Measurements from ENCODE around the gene PDE4B. TPM values are rescaled to one million over a fixed set of nuclear protein-coding genes. Genes with fewer than 3 reads are reported as not detected.
A peak's percentile ranks its signal among the peaks of the same experiment; 100 is the strongest.

Gene PDE4B
- total RNA-seq (2011; cell fraction: chromatin; rRNA removed; ENCODE audit: low replicate concordance), result 1.0 TPM in 1 of 2 replicates, not detected in the other
- not detected in 2 replicates for total RNA-seq (2011; cell fraction: nucleolus; rRNA removed)
- total RNA-seq (2011; cell fraction: nucleoplasm; rRNA removed), result not detected in 2 replicates
- total RNA-seq (2014; rRNA removed), result not detected in 2 replicates
- total RNA-seq (2014; rRNA removed; fragmentation: Illumina TruSeq; extraction: Trizol), result not detected in 2 replicates
- not detected in 2 replicates for total RNA-seq (2015; rRNA removed; fragmentation: Illumina TruSeq; extraction: Trizol)
- 0.07 and 0.09 TPM in 2 replicates for total RNA-seq (2021)
- not detected in 2 replicates for polyA plus RNA-seq (2011; rRNA removed)
- not detected in 2 replicates for polyA plus RNA-seq (2011; cell fraction: cytosol; rRNA removed)
- polyA plus RNA-seq (2011; cell fraction: nucleus; rRNA removed), result not detected in 2 replicates
- polyA plus RNA-seq (2012), result not detected in 2 replicates
- not detected in 2 replicates for polyA plus RNA-seq (2014; fragmentation: Illumina TruSeq; extraction: Trizol)
- polyA plus RNA-seq (2014; fragmentation: Nextera tagmentation; extraction: Ambion mirVana), result not detected
- not detected in 2 replicates for polyA plus RNA-seq (2014; rRNA removed)
- polyA minus RNA-seq (2011; rRNA and poly(A)+ RNA removed), result not detected in 2 replicates
- polyA minus RNA-seq (2011; cell fraction: cytosol; rRNA and poly(A)+ RNA removed), result not detected in 2 replicates
- not detected in 2 replicates for polyA minus RNA-seq (2011; cell fraction: nucleus; rRNA and poly(A)+ RNA removed)
- percentile 5 among the genes with signal in this experiment for Bru-seq, nascent RNA
- percentile 6 among the genes with signal in this experiment for BruChase-seq, experiment 1, labeled RNA remaining after a 2-hour chase
- BruChase-seq, experiment 2, labeled RNA remaining after a 6-hour chase, result percentile 9 among the genes with signal in this experiment
- long read RNA-seq, experiment 1, partial matches to known transcripts, result 0 of 1 reads
- long read RNA-seq, experiment 1, other reads (novel, unspliced or antisense), result 1 of 1 reads
- long read RNA-seq, experiment 2, result 0 reads
- long read RNA-seq, experiment 3, result 0 reads

- H3K4me3 ChIP-seq, result no peak within 1 kb of the TSS
- H3K4me1 ChIP-seq (replicated peaks in 1 of 2; ENCODE audit: control insufficient read depth in 2 of 2, insufficient read depth in 2 of 2, low read length in 2 of 2), result peaks cover 0 to 6% of the 10 kb centered on the region in 2 experiments; a peak in 1 of 5 replicates
- WGBS (ENCODE audit: insufficient coverage, low coverage, missing lambda C conversion rate), result 3% methylated on average over 27 of the region's 67 CpGs
- no peaks in the 10 kb centered on the region for H3K9me1 ChIP-seq (ENCODE audit: control insufficient read depth, insufficient read depth, low read length)
- no peaks in the 10 kb centered on the region for H3K9me3 ChIP-seq (replicated peaks; ENCODE audit: control insufficient read depth, insufficient read depth, low read depth, low read length)
- no peak for ATAC-seq
- H3K27me3 ChIP-seq (ENCODE audit: control insufficient read depth in 2 of 2, insufficient read depth in 2 of 2, low read length in 2 of 2), result peaks cover 2 to 29% of the 10 kb centered on the region in 2 experiments; a peak in 4 of 5 replicates
- no peak within 1 kb of the TSS for H3K4me2 ChIP-seq (ENCODE audit: insufficient read depth, low read length)
- TF ChIP-seq ZNF655 (CRISPR knock-in tag; IDR thresholded peaks at IDR 0.05), result no peak
- no peak for TF ChIP-seq HDAC3 (IDR thresholded peaks at IDR 0.05; ENCODE audit: borderline replicate concordance, partially characterized antibody)
- TF ChIP-seq KLF1 (tag; IDR thresholded peaks at IDR 0.05), result no peak
- TF ChIP-seq KDM4B (IDR thresholded peaks at IDR 0.05; ENCODE audit: borderline replicate concordance in 2 of 2, low read depth in 1 of 2), result no peak
- TF ChIP-seq TAF9B (IDR thresholded peaks at IDR 0.05; ENCODE audit: partially characterized antibody), result no peak
- no peak for TF ChIP-seq ZC3H4 (CRISPR knock-in tag; IDR thresholded peaks at IDR 0.05; ENCODE audit: borderline replicate concordance)
- TF ChIP-seq ZNF398 (CRISPR knock-in tag; IDR thresholded peaks at IDR 0.05), result no peak
- no peaks in the 10 kb centered on the region for H3K79me2 ChIP-seq (ENCODE audit: control insufficient read depth, insufficient read depth, low read length)
- no peak within 1 kb of the TSS for H3K9ac ChIP-seq (ENCODE audit: insufficient read depth in 1 of 2, low read depth in 2 of 2, low read length in 2 of 2)
- ChIA-PET POLR2A (interaction anchor here (0.7 kb wide), 1 partner anchor 939 kb away, joined by 3 read pairs; no protein-coding TSS in a partner anchor), CTCF (ENCODE audit: low intra/inter-chr PET ratio) (no interaction called here)
- H3K36me3 ChIP-seq (ENCODE audit: control insufficient read depth, insufficient read depth, low read length), result no peaks in the 10 kb centered on the region
- no peaks in the 10 kb centered on the region for H4K20me1 ChIP-seq (replicated peaks; ENCODE audit: control insufficient read depth, insufficient read depth, low read length)
- no TSS peak for BruUV-seq (replicated peaks)
- in situ Hi-C loops (cut with MboI), result no loop called here
- no peak for DNase-seq (ENCODE audit: extremely low read depth in 1 of 4, low spot score in 3 of 4)
- no peak within 1 kb of the TSS for H3K27ac ChIP-seq (ENCODE audit: extremely low read depth, low read depth, low read length)
- FAIRE-seq, result no peak
- intact Hi-C loops (cut with micrococcal nuclease), result no loop called here
- H2AFZ ChIP-seq (ENCODE audit: low read depth, low read length), result no peak within 1 kb of the TSS
Measured at GRCh38 chr1:65792669-65793358, at the start of gene PDE4B. Gene PDE4B, plus strand, starts transcription at chr1:65792895.
